ENCODE measurements around the gene NRXN2.

Gene NRXN2

DNA sequence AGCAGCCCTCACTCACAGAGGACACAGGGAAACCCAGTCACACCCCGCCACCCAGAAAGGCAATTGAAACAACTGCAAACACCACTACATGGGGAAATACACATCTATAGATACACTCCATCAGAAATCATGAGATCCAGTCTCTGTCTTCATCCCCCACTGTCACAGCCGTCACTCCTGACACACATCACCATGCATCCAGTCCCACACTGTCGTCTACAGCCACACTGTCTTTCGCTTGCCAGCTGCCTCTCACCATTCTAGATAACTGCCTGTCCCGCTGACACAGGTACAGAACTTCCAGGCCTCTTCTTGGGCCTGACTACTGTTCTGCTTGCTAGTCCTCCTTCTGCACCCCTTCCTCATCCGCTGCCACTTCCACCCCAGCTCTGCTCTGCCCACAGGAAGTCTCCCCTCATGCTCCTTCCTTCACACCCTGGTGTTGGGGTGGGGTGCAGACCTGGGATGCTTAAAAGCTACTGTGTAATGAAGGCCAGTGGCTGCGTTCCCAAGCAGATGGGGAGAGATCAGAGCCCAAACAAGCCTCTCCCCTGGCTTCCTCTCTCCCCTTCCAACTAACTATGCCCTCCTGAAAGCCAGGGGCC lies 89.3 kb downstream of the NRXN2 start:
- Mint-ChIP-seq H3K27ac (no peak overlapping the region), H3K36me3 (no peaks in the 10 kb centered on the region), H3K4me3 (no peak overlapping the region), H3K9me3 (no peaks in the 10 kb centered on the region), H3K4me1 (peaks cover 13% of the 10 kb centered on the region), H3K27me3 (peaks cover 13% of the 10 kb centered on the region)

DNA sequence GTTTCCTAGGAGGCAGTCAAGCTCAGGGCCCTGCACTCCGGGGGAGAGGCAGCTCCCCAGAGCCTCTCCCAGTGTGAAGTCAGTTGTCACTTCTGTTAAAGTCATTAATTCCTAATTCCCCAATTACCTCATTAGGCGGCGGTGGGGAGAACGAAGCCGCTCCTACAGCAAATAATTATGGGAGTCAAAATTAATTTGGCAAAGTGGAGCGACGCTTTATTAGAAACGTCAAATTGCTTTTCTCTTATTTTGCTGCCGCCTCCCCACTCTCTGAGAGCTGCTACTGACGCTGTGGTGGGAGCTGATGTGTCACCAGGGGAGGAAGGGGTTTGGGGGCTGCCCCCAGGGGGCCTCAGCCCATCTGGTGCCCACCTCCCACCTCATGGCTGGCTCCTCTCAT lies 90.3 kb downstream of the NRXN2 start:
- no peak overlapping the region for H3K4me3 Mint-ChIP-seq
- peaks cover 11% of the 10 kb centered on the region for H3K27me3 Mint-ChIP-seq
- no peaks in the 10 kb centered on the region for H3K36me3 Mint-ChIP-seq
- H3K27ac Mint-ChIP-seq = no peak overlapping the region
- peaks cover 13% of the 10 kb centered on the region for H3K4me1 Mint-ChIP-seq
- no peaks in the 10 kb centered on the region for H3K9me3 Mint-ChIP-seq

DNA sequence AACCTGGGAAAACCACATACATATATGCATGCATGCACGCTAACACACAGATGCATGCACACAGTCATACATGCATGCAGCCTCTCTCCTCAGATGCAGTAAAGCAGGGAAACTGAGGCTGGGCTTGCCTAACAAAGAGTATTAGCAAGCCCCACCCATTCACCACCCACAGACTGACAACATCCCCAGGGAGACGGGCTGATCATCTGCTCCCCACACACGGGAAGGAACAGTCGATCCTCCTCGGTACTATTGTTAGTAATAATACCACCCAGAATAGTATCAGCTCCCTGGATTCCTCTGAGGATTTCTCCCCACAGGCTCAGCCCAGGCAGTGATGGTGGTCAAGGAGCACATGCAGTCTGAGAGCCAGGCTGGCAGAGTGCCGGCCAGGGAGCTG lies 90.8 kb downstream of the NRXN2 start:
- H3K27ac Mint-ChIP-seq = no peak overlapping the region
- H3K4me1 Mint-ChIP-seq = peaks cover 13% of the 10 kb centered on the region
- H3K36me3 Mint-ChIP-seq = no peaks in the 10 kb centered on the region
- H3K4me3 Mint-ChIP-seq = no peak overlapping the region
- H3K27me3 Mint-ChIP-seq = peaks cover 8% of the 10 kb centered on the region
- H3K9me3 Mint-ChIP-seq = no peaks in the 10 kb centered on the region

DNA sequence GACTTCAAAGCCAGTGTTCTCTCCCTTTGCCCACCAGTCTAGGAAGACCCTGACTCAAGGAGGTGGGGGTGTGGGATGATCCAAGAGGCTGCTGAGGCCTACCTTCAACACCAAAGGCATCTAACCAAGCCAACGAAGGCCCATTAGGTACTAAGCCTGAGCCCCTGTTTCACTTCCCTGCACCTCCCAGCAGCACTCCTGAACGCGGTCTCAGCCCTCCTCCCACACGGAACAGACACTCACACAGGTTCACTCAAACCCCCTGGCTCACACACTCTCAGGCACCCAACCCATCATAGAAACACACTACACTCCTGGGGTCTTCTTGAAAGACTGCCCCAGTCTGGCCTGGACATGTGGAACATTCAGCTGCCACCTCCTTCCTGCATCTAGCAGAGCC lies 91.3 kb downstream of the NRXN2 start:
- H3K4me3 Mint-ChIP-seq = no peak overlapping the region
- peaks cover 8% of the 10 kb centered on the region for H3K27me3 Mint-ChIP-seq
- H3K9me3 Mint-ChIP-seq = no peaks in the 10 kb centered on the region
- no peaks in the 10 kb centered on the region for H3K36me3 Mint-ChIP-seq
- H3K27ac Mint-ChIP-seq = no peak overlapping the region
- peaks cover 13% of the 10 kb centered on the region for H3K4me1 Mint-ChIP-seq

DNA sequence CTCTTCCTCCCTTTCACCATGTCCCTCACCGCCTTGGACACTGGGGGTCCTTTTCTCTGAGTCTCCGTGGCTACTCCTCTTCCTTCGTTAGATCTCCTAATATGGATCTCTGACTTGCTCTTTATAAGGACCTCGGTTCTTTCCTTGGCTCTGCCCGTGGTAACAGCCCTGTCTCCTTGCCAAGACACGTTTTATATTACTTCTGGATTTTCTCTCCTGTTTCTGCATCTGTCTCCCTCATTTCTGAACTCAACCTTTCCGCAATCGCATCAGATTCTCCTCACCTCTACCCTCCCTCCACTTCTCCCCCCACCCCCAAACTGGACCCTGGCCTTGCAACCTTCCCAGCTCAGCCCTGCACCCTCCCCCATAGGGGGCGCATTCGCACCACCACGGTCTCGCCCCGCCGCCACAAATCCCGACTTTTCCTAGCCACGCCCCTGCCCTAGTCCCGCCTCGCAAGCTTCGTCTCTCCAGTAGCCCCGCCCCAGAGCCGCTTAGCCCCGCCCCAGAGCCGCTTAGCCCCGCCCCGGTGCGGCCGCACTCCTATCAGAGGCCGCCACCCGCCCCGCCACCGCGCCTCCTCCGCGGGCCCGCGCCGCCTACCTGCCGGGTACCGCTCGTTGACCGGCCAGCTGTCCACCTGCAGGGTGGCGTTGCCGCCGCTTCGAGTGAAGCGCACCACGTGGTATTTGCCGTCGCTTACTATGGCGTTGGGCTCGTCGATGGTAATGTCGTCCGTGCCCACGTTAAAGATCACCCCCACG lies 93.0 kb downstream of the NRXN2 start:
- Mint-ChIP-seq H3K4me1 (peaks cover 13% of the 10 kb centered on the region), H3K4me3 (no peak overlapping the region), H3K27me3 (peaks cover 2% of the 10 kb centered on the region), H3K27ac (no peak overlapping the region), H3K36me3 (no peaks in the 10 kb centered on the region), H3K9me3 (no peaks in the 10 kb centered on the region)

DNA sequence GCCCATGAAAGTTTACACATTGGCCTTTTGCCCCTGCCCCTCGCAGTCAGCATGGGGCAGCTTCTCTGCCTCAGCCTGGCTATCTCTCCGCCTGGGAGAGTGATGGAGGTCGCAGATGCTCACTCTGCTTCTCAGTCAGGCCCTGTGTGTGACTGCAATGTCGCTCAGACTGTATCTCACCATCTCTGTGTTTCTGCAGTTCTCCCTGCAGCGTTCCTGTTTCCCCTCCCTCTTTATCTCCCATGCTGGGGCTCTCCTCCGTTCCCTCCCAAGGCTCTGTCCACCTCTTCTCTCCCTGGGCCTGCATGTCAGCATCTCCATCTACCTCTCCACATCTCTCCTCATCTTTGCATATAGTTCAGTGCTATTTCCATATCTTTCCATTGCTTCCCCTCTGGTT lies 93.9 kb downstream of the NRXN2 start:
- no peak overlapping the region for H3K27ac Mint-ChIP-seq
- H3K27me3 Mint-ChIP-seq = no peaks in the 10 kb centered on the region
- H3K36me3 Mint-ChIP-seq = no peaks in the 10 kb centered on the region
- H3K4me1 Mint-ChIP-seq = peaks cover 10% of the 10 kb centered on the region
- H3K4me3 Mint-ChIP-seq = no peak overlapping the region
- no peaks in the 10 kb centered on the region for H3K9me3 Mint-ChIP-seq

DNA sequence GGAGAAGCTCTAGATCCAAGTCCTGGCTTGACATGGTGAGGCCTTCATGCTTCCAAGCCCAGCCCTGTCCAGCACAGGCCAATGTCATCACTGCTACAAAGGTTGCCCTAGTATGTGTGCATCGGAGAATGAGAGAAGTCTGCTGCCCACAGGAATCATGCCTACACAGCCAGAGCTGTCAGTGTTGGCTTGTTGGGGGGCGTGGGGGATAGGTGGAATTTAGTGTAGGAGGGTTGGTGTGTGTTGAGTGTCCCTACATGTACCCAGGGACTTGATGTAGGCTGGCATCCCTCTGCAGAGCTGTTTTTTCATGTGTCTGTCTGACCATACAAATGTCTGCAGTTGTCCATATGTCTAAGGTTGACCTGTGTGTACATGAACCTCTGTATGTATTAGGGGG lies 94.4 kb downstream of the NRXN2 start:
- H3K36me3 Mint-ChIP-seq = no peaks in the 10 kb centered on the region
- no peak overlapping the region for H3K4me3 Mint-ChIP-seq

DNA sequence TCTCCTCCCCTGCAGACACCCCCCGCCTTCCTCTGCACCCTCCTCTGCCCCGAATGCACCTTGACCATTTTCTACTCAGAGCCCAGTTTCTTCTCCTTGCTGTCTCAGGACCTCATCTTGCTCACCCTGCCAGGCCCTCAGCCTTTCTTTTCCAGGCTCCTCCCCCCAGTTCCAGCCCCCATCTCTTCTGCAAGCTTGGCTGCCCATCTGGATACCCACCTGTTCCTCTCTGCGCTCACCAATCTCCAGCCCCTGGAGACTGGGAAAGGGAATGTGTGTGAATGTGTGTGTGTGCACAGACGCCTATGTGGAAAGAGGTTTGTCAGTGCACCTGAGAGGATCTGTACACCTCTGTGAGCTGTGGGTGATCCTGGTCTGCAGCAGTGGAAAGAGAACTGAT lies 95.6 kb downstream of the NRXN2 start:
- no peaks in the 10 kb centered on the region for H3K36me3 Mint-ChIP-seq
- no peaks in the 10 kb centered on the region for H3K4me1 Mint-ChIP-seq
- no peak overlapping the region for H3K27ac Mint-ChIP-seq
- no peaks in the 10 kb centered on the region for H3K9me3 Mint-ChIP-seq
- no peaks in the 10 kb centered on the region for H3K27me3 Mint-ChIP-seq
- H3K4me3 Mint-ChIP-seq = no peak overlapping the region

More for the DNA sequence above, 94.4 kb downstream of the NRXN2 start:
- H3K27me3 Mint-ChIP-seq = no peaks in the 10 kb centered on the region
- H3K27ac Mint-ChIP-seq = no peak overlapping the region
- no peaks in the 10 kb centered on the region for H3K9me3 Mint-ChIP-seq
- H3K4me1 Mint-ChIP-seq = peaks cover 5% of the 10 kb centered on the region

DNA sequence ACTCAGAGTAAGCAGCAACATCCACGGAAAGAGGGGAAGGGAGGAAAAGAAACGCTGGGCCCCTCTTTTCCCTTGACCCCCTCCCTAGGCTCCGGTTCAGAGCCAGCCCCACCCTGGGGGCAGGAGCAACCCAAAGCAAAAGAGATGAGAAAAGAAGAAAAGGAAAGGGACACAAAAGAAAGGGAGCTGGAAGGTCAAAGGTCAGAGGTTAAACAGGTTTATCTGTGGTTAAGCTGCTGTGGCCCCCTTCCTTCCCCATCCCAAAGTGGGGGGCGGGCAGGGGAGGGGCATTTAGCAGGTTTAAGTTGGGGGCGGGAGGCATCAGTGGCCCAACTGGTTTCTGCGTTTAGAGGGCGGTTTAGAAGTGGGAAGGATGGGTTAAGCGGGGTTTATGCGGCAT lies 96.4 kb downstream of the NRXN2 start:
- Mint-ChIP-seq H3K4me1 (no peaks in the 10 kb centered on the region), H3K27ac (no peak overlapping the region), H3K27me3 (no peaks in the 10 kb centered on the region), H3K36me3 (no peaks in the 10 kb centered on the region), H3K9me3 (no peaks in the 10 kb centered on the region), H3K4me3 (no peak overlapping the region)

DNA sequence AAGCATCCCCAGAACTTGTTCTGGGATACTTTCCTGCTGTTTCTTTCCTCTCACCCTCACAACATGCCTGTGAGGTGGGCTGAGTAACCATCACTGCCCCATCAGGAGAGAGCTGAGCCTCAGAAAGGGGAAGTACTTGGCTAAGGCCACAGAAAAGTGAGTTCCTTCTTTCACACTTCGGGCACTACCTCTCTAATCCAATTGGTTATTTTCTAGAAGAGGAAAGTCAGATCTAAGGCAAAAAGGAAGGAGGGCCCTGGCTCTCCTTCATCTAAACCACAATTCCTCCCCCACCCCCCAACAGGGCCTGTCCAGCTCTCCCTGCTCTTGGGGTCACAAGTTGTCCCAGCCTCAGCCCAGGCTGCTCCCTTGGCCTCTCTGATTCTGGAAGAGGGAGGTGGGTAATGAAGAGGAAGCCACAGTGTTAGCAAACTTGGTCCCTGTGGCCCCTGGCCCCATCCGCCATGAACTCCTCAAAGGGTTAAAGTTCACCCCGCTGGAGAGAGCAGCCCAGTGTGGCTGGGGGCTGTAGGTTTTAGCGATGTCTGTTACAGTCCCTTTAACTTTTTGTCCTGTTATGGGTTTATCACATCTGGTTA lies 98.0 kb downstream of the NRXN2 start:
- no peak overlapping the region for H3K4me3 Mint-ChIP-seq
- H3K27me3 Mint-ChIP-seq = no peaks in the 10 kb centered on the region
- H3K27ac Mint-ChIP-seq = no peak overlapping the region
- peaks cover 6% of the 10 kb centered on the region for H3K4me1 Mint-ChIP-seq
- H3K36me3 Mint-ChIP-seq = no peaks in the 10 kb centered on the region
- no peaks in the 10 kb centered on the region for H3K9me3 Mint-ChIP-seq

DNA sequence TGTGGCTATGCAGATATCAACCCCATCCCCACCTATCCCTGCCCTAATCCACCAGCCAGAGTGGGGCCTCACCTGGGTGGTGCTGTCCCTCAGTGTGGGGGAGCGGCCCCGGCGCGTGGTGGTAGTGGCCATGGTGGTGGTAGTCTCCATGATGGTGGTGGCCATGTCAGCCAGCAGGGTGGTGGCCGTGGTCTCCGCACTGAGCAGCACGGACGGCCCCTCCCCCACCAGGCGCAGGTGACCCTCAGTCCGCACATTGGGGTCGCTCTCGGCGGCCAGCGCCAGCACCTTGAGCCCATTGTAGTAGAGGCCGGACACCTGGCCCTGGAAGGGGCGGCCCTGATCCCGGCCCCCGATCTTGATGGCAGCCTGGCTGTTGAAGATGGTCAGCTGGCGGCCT lies 100.3 kb downstream of the NRXN2 start:
- Mint-ChIP-seq H3K4me3 (no peak overlapping the region), H3K4me1 (peaks cover 6% of the 10 kb centered on the region), H3K27ac (no peak overlapping the region), H3K27me3 (no peaks in the 10 kb centered on the region), H3K36me3 (no peaks in the 10 kb centered on the region), H3K9me3 (no peaks in the 10 kb centered on the region)

DNA sequence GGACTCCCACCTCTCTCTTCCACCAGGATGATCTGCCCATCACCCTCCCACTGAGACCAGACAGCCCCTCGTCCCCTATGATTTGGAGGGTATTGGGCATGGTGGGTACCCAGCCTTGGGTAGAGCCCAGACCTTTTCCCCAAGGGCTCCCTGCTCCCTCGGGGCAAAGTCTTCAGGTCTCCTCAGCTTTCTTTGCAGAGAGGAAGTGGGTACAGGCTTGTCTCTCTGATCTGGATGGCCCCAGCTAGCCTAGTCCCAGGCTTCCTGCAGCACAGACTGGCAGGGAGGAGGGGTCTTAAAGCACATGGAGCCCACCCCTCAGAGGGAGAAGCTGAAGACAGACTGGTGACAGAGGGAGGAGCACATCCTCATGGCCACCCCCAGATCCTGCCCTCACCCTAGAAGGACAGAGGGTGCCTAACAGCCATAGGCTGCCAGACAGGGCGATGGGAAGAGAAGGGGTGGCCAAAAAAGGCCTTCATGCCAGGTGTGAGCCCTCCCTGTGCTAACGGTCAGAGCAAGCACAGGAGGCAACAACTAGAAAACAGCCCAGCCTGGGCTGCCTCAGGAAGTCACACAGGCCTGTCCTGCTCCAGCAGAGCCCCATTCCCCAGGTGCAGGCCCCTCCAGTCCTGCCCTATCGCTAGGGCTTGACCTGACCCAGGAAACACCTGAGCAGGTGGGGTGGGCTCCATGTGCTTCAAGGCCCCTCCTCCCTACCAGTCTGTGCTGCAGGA lies 101.5 kb downstream of the NRXN2 start:
- no peaks in the 10 kb centered on the region for H3K27me3 Mint-ChIP-seq
- peaks cover 6% of the 10 kb centered on the region for H3K4me1 Mint-ChIP-seq

DNA sequence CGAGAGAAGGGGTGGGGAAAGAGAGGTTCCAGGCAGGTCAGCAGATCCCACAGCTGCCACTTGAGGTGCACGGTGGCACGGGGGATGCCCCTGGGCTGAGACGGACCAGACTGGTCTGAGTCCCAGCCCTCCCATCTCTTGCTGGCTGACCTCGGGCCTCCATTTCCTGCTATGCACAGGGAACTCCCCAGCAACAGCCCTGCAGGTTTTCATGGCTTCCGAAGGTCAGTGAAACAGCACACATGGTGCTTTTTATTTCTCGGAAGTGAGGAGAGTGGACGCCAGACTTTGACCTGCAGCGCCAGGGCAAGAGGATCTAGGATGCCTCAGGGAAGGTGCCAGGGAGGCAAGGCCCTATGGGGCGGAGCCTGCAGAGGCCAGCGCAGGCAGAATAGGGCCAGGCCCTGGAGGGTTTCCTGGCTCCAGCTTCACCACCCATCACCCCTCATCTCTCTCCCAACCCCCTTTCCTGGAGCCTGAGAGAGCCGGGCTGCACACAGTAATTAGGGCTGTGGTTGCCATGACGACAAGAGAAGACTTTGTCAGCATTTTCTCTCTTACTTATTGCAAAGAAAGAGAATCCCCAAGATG lies 102.5 kb downstream of the NRXN2 start:
- Mint-ChIP-seq H3K27ac (no peak overlapping the region), H3K27me3 (no peaks in the 10 kb centered on the region), H3K4me1 (peaks cover 6% of the 10 kb centered on the region), H3K36me3 (no peaks in the 10 kb centered on the region), H3K4me3 (no peak overlapping the region), H3K9me3 (no peaks in the 10 kb centered on the region)

More for the DNA sequence above, 101.5 kb downstream of the NRXN2 start:
- H3K4me3 Mint-ChIP-seq = no peak overlapping the region
- H3K9me3 Mint-ChIP-seq = no peaks in the 10 kb centered on the region
- no peaks in the 10 kb centered on the region for H3K36me3 Mint-ChIP-seq
- no peak overlapping the region for H3K27ac Mint-ChIP-seq

DNA sequence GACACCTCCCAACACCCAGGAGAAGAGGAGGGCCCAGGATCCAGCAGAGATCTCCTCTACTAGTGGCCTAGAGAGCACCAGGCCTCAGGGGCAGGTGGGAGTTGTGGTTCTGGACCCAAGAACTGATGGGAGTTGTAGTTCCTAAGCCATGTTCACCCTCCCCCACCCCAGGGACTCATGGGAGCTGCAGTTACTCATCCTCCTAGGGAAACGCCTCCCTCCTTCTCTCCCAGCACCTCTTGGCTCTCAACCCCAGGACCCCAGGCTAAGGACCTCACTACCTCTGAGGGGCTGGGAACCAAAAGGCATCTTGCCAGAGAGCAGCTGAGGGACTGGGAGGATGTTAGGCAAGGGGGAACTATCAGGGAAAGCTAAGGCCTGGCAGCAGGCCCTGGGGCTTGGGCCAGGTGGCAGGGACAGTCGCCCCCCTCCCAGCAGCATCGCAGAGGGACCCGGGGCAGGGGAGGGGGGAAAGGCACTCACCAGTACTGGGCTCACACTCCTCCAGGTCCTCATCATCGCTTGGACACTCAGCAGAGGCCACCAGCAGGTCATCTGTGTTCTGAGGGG lies 103.1 kb downstream of the NRXN2 start:
- Mint-ChIP-seq H3K9me3 (no peaks in the 10 kb centered on the region), H3K27ac (no peak overlapping the region), H3K27me3 (no peaks in the 10 kb centered on the region), H3K4me1 (peaks cover 6% of the 10 kb centered on the region), H3K36me3 (no peaks in the 10 kb centered on the region), H3K4me3 (no peak overlapping the region)

DNA sequence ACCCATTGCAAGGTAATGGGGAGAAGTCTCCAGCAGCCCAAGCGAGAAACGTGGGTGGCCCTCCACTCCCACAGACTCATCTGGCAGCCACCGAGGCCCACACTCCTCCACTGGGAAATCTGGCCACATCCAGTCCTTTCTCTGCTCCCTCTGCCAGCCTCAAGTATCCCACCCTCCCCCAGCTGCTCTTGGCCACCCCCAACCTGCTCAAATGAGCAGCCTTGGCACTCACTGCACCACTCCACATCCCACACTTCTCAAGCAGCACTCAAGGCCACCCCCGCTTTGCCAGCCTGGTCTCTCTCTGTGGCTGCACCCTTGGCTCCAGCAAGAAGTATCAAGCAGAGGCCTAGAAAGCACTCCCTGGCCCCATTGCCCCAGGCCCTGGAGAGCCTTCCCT lies 103.8 kb downstream of the NRXN2 start:
- Mint-ChIP-seq H3K27me3 (no peaks in the 10 kb centered on the region), H3K4me3 (no peak overlapping the region), H3K36me3 (no peaks in the 10 kb centered on the region), H3K9me3 (no peaks in the 10 kb centered on the region), H3K27ac (peak overlapping the region; percentile 59), H3K4me1 (peaks cover 6% of the 10 kb centered on the region)
